Measurements from ENCODE around the gene ADAMTSL3.

GRCh38 chr15:84023636-84024035 lies 369.7 kb downstream of the ADAMTSL3 start:
- TF ChIP-seq CTCF (IDR thresholded peaks at IDR 0.05), result peak; percentile 47
- TF ChIP-seq STAT6 (CRISPR knock-in tag; conservative IDR thresholded peaks at IDR 0.05; ENCODE audit: low read depth), result no peak
- TF ChIP-seq CREM (CRISPR knock-in tag; IDR thresholded peaks at IDR 0.05), result no peak
- TF ChIP-seq MYBL2 (CRISPR knock-in tag; IDR thresholded peaks at IDR 0.05), result no peak
- TF ChIP-seq FOXP1 (CRISPR knock-in tag; IDR thresholded peaks at IDR 0.05; ENCODE audit: borderline replicate concordance), result no peak
- TF ChIP-seq CDX4 (CRISPR knock-in tag; IDR thresholded peaks at IDR 0.05; ENCODE audit: borderline replicate concordance), result no peak
- TF ChIP-seq JUN (CRISPR knock-in tag; IDR thresholded peaks at IDR 0.05), result no peak
- no peak for TF ChIP-seq MAX (CRISPR knock-in tag; IDR thresholded peaks at IDR 0.05)
- no peak for TF ChIP-seq ESRRA (CRISPR knock-in tag; IDR thresholded peaks at IDR 0.05; ENCODE audit: borderline replicate concordance)
- TF ChIP-seq USF1 (CRISPR knock-in tag; IDR thresholded peaks at IDR 0.05), result no peak
- TF ChIP-seq AR (CRISPR knock-in tag; IDR thresholded peaks at IDR 0.05), result no peak
- no peak for TF ChIP-seq ZBTB21 (CRISPR knock-in tag; IDR thresholded peaks at IDR 0.05; ENCODE audit: borderline replicate concordance)
